HepG2 (cell line): ENCODE measurements around the gene FGD4. TPM values are rescaled to one million over a fixed set of nuclear protein-coding genes. Genes with fewer than 3 reads are reported as not detected.

ENCODE experiments used
- MLX ChIP-seq: IDR thresholded peaks from 2 replicates; pipeline ENCODE4 v1.6.1; 2016
- NFKBIZ ChIP-seq: IDR thresholded peaks from 2 replicates; pipeline ENCODE4 v1.6.1; 2018; ENCODE audit warnings: missing genetic modification reagents, missing compliant biosample characterization
- ZBTB10 ChIP-seq: sonication (generic); formaldehyde crosslinking; IDR thresholded peaks from 2 replicates; pipeline ENCODE4 v1.4.0; 2020; ENCODE audit warnings: missing genetic modification reagents, borderline replicate concordance
- ZBTB49 ChIP-seq: sonication (generic); formaldehyde crosslinking; IDR thresholded peaks from 2 replicates; pipeline ENCODE4 v1.4.0; 2020; ENCODE audit warnings: missing genetic modification reagents, borderline replicate concordance
- ZNF12 ChIP-seq: sonication (generic); formaldehyde crosslinking; IDR thresholded peaks from 2 replicates; pipeline ENCODE4 v1.5.0; 2020; ENCODE audit warnings: missing genetic modification reagents
- ZNF20 ChIP-seq: sonication (generic); formaldehyde crosslinking; IDR thresholded peaks from 2 replicates; pipeline ENCODE4 v1.4.0; 2020; ENCODE audit warnings: mild to moderate bottlenecking, moderate library complexity, missing genetic modification reagents
- ZNF24 ChIP-seq: fragments of 450-650 bp; IDR thresholded peaks from 2 replicates; pipeline ENCODE4 v1.6.1; 2017; ENCODE audit warnings: antibody characterized with exemption, mild to moderate bottlenecking
- ZNF564 ChIP-seq: sonication (generic); formaldehyde crosslinking; IDR thresholded peaks from 2 replicates; pipeline ENCODE4 v1.8.1; 2023; ENCODE audit warnings: mild to moderate bottlenecking, missing genetic modification reagents
- ZNF841 ChIP-seq: sonication (generic); formaldehyde crosslinking; IDR thresholded peaks from 2 replicates; pipeline ENCODE4 v1.8.1; 2023; ENCODE audit warnings: missing genetic modification reagents, borderline replicate concordance
- polyA plus RNA-seq, 8 experiments: library from polyadenylated mRNA; depleted of rRNA in 3 of 8; stranded (reverse) in 7 of 8; unstranded in 1 of 8; fragments of >200 nt; fragmentation: Illumina TruSeq in 4 of 8; extraction: Trizol in 4 of 8; gene quantifications; 2 replicates each; pipeline versions ENCODE4 v1.2.1 to v1.2.3, GENCODE V29; 2011 to 2016; ENCODE audit warnings: low read depth in 4 of 8, missing spikeins in 1 of 8, mixed read lengths in 1 of 8; ENCODE audit not compliant: insufficient read depth in 1 of 8
- total RNA-seq, 5 experiments: library from RNA; depleted of rRNA; stranded (reverse); fragments of >200 nt; fragmentation: Illumina TruSeq; extraction: Trizol; gene quantifications; 2 replicates each; pipeline ENCODE4 v1.2.3, GENCODE V29; 2016; ENCODE audit warnings: low read depth in 1 of 5
- TF ChIP-seq, protein P1 (sequence below): sonication (generic); formaldehyde crosslinking; IDR thresholded peaks from 2 replicates; pipeline ENCODE4 v1.5.1; 2020; ENCODE audit warnings: mild to moderate bottlenecking, missing genetic modification reagents, borderline replicate concordance
- TF ChIP-seq, protein P2 (sequence below): IDR thresholded peaks from 2 replicates; pipeline ENCODE4 v1.6.1; 2012; ENCODE audit warnings: low read length, improper control_type of control experiment

Gene FGD4
- total and polyA plus RNA-seq, 2 of the 13 experiments (the other 11 are each of a cell fraction or from before 2014, with no cell fraction given), result 4.6 to 6.6 TPM

GRCh38 chr12:32679091-32679919 lies 279.9 kb downstream of the FGD4 start, which contains the start of gene DNM1L (continued):
- TF ChIP-seq, protein P1, sequence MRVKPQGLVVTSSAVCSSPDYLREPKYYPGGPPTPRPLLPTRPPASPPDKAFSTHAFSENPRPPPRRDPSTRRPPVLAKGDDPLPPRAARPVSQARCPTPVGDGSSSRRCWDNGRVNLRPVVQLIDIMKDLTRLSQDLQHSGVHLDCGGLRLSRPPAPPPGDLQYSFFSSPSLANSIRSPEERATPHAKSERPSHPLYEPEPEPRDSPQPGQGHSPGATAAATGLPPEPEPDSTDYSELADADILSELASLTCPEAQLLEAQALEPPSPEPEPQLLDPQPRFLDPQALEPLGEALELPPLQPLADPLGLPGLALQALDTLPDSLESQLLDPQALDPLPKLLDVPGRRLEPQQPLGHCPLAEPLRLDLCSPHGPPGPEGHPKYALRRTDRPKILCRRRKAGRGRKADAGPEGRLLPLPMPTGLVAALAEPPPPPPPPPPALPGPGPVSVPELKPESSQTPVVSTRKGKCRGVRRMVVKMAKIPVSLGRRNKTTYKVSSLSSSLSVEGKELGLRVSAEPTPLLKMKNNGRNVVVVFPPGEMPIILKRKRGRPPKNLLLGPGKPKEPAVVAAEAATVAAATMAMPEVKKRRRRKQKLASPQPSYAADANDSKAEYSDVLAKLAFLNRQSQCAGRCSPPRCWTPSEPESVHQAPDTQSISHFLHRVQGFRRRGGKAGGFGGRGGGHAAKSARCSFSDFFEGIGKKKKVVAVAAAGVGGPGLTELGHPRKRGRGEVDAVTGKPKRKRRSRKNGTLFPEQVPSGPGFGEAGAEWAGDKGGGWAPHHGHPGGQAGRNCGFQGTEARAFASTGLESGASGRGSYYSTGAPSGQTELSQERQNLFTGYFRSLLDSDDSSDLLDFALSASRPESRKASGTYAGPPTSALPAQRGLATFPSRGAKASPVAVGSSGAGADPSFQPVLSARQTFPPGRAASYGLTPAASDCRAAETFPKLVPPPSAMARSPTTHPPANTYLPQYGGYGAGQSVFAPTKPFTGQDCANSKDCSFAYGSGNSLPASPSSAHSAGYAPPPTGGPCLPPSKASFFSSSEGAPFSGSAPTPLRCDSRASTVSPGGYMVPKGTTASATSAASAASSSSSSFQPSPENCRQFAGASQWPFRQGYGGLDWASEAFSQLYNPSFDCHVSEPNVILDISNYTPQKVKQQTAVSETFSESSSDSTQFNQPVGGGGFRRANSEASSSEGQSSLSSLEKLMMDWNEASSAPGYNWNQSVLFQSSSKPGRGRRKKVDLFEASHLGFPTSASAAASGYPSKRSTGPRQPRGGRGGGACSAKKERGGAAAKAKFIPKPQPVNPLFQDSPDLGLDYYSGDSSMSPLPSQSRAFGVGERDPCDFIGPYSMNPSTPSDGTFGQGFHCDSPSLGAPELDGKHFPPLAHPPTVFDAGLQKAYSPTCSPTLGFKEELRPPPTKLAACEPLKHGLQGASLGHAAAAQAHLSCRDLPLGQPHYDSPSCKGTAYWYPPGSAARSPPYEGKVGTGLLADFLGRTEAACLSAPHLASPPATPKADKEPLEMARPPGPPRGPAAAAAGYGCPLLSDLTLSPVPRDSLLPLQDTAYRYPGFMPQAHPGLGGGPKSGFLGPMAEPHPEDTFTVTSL (CRISPR knock-in tag), result peak; percentile 61; the same call in 1 of the 2 replicates
- TF ChIP-seq ZBTB10 (CRISPR knock-in tag) (0 out of 2 replicates have a peak, but pooled peaks have one; percentile 40), ZNF20 (no peak), ZNF841 (CRISPR knock-in tag) (no peak), MLX (CRISPR knock-in tag) (no peak; the same call in 1 of the 2 replicates), ZNF12 (peak; percentile 52; the same call in 1 of the 2 replicates), ZNF24 (no peak), ZBTB49 (CRISPR knock-in tag) (no peak), NFKBIZ (CRISPR knock-in tag) (no peak), ZNF564 (CRISPR knock-in tag) (peak; percentile 90)
- TF ChIP-seq, protein P2, sequence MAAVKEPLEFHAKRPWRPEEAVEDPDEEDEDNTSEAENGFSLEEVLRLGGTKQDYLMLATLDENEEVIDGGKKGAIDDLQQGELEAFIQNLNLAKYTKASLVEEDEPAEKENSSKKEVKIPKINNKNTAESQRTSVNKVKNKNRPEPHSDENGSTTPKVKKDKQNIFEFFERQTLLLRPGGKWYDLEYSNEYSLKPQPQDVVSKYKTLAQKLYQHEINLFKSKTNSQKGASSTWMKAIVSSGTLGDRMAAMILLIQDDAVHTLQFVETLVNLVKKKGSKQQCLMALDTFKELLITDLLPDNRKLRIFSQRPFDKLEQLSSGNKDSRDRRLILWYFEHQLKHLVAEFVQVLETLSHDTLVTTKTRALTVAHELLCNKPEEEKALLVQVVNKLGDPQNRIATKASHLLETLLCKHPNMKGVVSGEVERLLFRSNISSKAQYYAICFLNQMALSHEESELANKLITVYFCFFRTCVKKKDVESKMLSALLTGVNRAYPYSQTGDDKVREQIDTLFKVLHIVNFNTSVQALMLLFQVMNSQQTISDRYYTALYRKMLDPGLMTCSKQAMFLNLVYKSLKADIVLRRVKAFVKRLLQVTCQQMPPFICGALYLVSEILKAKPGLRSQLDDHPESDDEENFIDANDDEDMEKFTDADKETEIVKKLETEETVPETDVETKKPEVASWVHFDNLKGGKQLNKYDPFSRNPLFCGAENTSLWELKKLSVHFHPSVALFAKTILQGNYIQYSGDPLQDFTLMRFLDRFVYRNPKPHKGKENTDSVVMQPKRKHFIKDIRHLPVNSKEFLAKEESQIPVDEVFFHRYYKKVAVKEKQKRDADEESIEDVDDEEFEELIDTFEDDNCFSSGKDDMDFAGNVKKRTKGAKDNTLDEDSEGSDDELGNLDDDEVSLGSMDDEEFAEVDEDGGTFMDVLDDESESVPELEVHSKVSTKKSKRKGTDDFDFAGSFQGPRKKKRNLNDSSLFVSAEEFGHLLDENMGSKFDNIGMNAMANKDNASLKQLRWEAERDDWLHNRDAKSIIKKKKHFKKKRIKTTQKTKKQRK, result no peak
